IMR-90 (cell line): ENCODE results near the gene POMT1. TPM values are rescaled to one million over a fixed set of nuclear protein-coding genes. Genes with fewer than 3 reads are reported as not detected.

Source experiments
- ATAC-seq: fragments of 200-7000 bp; cut with Tn5 transposase; 2 replicates; pipeline ENCODE4 v1.9.1; 2020; ENCODE audit warnings: low read depth, mild to moderate bottlenecking, moderate library complexity
- BruUV-seq: library from RNA; stranded (reverse); fragments of 400-500 nt; replicated peaks from 2 replicates; lab custom pipeline; 2021; lab: Mats Ljungman, UMichigan
- CTCF ChIA-PET: fragments of 300-600 bp; formaldehyde crosslinking; extraction: SDS; loops from one replicate; lab custom pipeline; 2021; ENCODE audit warnings: antibody characterized with exemption; lab: Yijun Ruan, JAX
- POLR2A ChIA-PET: fragments of 300-600 bp; sonication (Branson Sonifier 250); formaldehyde crosslinking; loops from one replicate; lab custom pipeline; 2022; ENCODE audit warnings: antibody characterized with exemption; ENCODE audit not compliant: unreplicated experiment; lab: Charles Lee
- DNase-seq: peaks from one replicate; pipeline ENCODE4 v3.0.0; 2013
- H2AFZ ChIP-seq: replicated peaks from 2 replicates; pipeline ENCODE3; 2013; ENCODE audit warnings: low read length, mild to moderate bottlenecking; ENCODE audit not compliant: poor library complexity
- H2AK5ac ChIP-seq: 2 replicates; pipeline ENCODE4 v1.6.1; 2013; ENCODE audit warnings: low read depth, low read length, inconsistent platforms
- H2AK9ac ChIP-seq: replicated peaks from 2 replicates; pipeline ENCODE3; 2013; ENCODE audit warnings: mild to moderate bottlenecking, low read depth, low read length, moderate library complexity; ENCODE audit not compliant: poor library complexity
- H2BK120ac ChIP-seq: 2 replicates; pipeline ENCODE4 v1.6.1; 2013; ENCODE audit warnings: low read depth, low read length, inconsistent platforms
- H2BK15ac ChIP-seq: 3 replicates; pipeline ENCODE4 v1.6.1; 2013; ENCODE audit warnings: low read depth, low read length, inconsistent platforms
- H2BK20ac ChIP-seq: 2 replicates; pipeline ENCODE4 v1.6.1; 2013; ENCODE audit warnings: low read depth, mild to moderate bottlenecking, inconsistent platforms, low read length, moderate library complexity
- H2BK5ac ChIP-seq: 2 replicates; pipeline ENCODE4 v1.6.1; 2013; ENCODE audit warnings: mild to moderate bottlenecking, low read depth, low read length, inconsistent platforms; ENCODE audit not compliant: poor library complexity, severe bottlenecking
- H3K14ac ChIP-seq: replicated peaks from 2 replicates; pipeline ENCODE4 v1.6.1; 2013; ENCODE audit warnings: low read depth, low read length, inconsistent platforms
- H3K18ac ChIP-seq: 2 replicates; pipeline ENCODE4 v1.6.1; 2013; ENCODE audit warnings: low read depth, low read length, control low read depth
- H3K23ac ChIP-seq: 2 replicates; pipeline ENCODE4 v1.6.1; 2013; ENCODE audit warnings: low read depth, low read length, inconsistent platforms
- H3K27ac ChIP-seq: 2 replicates; pipeline ENCODE4 v1.5.1; 2013; ENCODE audit warnings: mild to moderate bottlenecking, control low read depth, low read length; ENCODE audit not compliant: insufficient read depth
- H3K27me3 ChIP-seq: 2 replicates; pipeline ENCODE4 v1.6.1; 2013; ENCODE audit warnings: low read length; ENCODE audit not compliant: control insufficient read depth, insufficient read depth
- H3K36me3 ChIP-seq: 2 replicates; pipeline ENCODE4 v1.6.1; 2013; ENCODE audit warnings: low read length, mixed read lengths; ENCODE audit not compliant: control insufficient read depth, insufficient read depth
- H3K4ac ChIP-seq: 2 replicates; pipeline ENCODE4 v1.6.1; 2013; ENCODE audit warnings: low read depth, low read length, inconsistent platforms
- H3K4me1 ChIP-seq: 2 replicates; pipeline ENCODE4 v1.6.1; 2013; ENCODE audit warnings: low read length, mixed read lengths; ENCODE audit not compliant: control insufficient read depth, insufficient read depth
- H3K4me2 ChIP-seq: 2 replicates; pipeline ENCODE4 v1.6.1; 2013; ENCODE audit warnings: low read depth, mild to moderate bottlenecking, control low read depth, low read length, moderate library complexity
- H3K4me3 ChIP-seq: 2 replicates; pipeline ENCODE4 v1.5.1; 2013; ENCODE audit warnings: low read depth, mild to moderate bottlenecking, control low read depth, low read length, moderate library complexity; ENCODE audit not compliant: insufficient read depth
- H3K56ac ChIP-seq: 2 replicates; pipeline ENCODE4 v1.6.1; 2013; ENCODE audit warnings: low read length, inconsistent platforms; ENCODE audit not compliant: insufficient read depth; ENCODE audit errors: extremely low read depth
- H3K79me1 ChIP-seq, 2 experiments: 2 replicates each; pipeline ENCODE4 v1.6.1; 2013; ENCODE audit warnings: low read length in 2 of 2, inconsistent platforms in 1 of 2, low read depth in 1 of 2
- H3K9ac ChIP-seq: 2 replicates; pipeline ENCODE4 v1.6.1; 2013; ENCODE audit warnings: low read depth, low read length, control low read depth
- H3K9me1 ChIP-seq: 2 replicates; pipeline ENCODE4 v1.6.1; 2013; ENCODE audit warnings: low read length, inconsistent platforms; ENCODE audit not compliant: insufficient read depth
- H3K9me3 ChIP-seq: 2 replicates; pipeline ENCODE4 v1.6.1; 2013; ENCODE audit warnings: low read length; ENCODE audit not compliant: control insufficient read depth, insufficient read depth
- H4K20me1 ChIP-seq: 2 replicates; pipeline ENCODE4 v1.6.1; 2013; ENCODE audit warnings: low read length, inconsistent platforms; ENCODE audit not compliant: insufficient read depth
- H4K5ac ChIP-seq: 2 replicates; pipeline ENCODE4 v1.6.1; 2013; ENCODE audit warnings: mild to moderate bottlenecking, low read depth, low read length, control low read depth
- H4K8ac ChIP-seq, 2 experiments: 2 replicates each; pipeline ENCODE4 v1.6.1; 2013; ENCODE audit warnings: low read depth in 2 of 2, low read length in 2 of 2, control low read depth in 1 of 2, inconsistent platforms in 1 of 2
- H4K91ac ChIP-seq: 2 replicates; pipeline ENCODE4 v1.6.1; 2013; ENCODE audit warnings: low read depth, low read length, inconsistent platforms; ENCODE audit not compliant: insufficient read depth
- BHLHE40 ChIP-seq: fragments of 150-350 bp; IDR thresholded peaks from 2 replicates; pipeline ENCODE4 v1.6.1; 2016; ENCODE audit warnings: mild to moderate bottlenecking, low read depth, low read length
- CHD1 ChIP-seq: IDR thresholded peaks from 2 replicates; pipeline ENCODE4 v1.6.1; 2012; ENCODE audit warnings: low read depth, low read length, improper control_type of control experiment
- FOS ChIP-seq: fragments of 150-350 bp; IDR thresholded peaks from 2 replicates; pipeline ENCODE4 v1.6.1; 2016; ENCODE audit warnings: low read depth, low read length
- MAFK ChIP-seq: IDR thresholded peaks from 2 replicates; pipeline ENCODE4 v1.6.1; 2012; ENCODE audit warnings: low read depth, low read length, improper control_type of control experiment
- MAZ ChIP-seq: IDR thresholded peaks from 2 replicates; pipeline ENCODE4 v1.6.1; 2012; ENCODE audit warnings: low read depth, mild to moderate bottlenecking, low read length, improper control_type of control experiment, moderate library complexity, borderline replicate concordance
- MXI1 ChIP-seq: IDR thresholded peaks from 2 replicates; pipeline ENCODE4 v1.6.1; 2012; ENCODE audit warnings: low read depth, mild to moderate bottlenecking, low read length, moderate library complexity, borderline replicate concordance
- NFE2L2 ChIP-seq: fragments of 150-350 bp; IDR thresholded peaks from 2 replicates; pipeline ENCODE4 v1.6.1; 2016; ENCODE audit warnings: low read depth, mild to moderate bottlenecking, low read length
- POLR2A ChIP-seq: IDR thresholded peaks from 2 replicates; pipeline ENCODE4 v1.6.1; 2012; ENCODE audit warnings: mild to moderate bottlenecking, low read depth, low read length
- RAD21 ChIP-seq: IDR thresholded peaks from 2 replicates; pipeline ENCODE4 v1.6.1; 2012; ENCODE audit warnings: low read length, improper control_type of control experiment
- RCOR1 ChIP-seq: IDR thresholded peaks from 2 replicates; pipeline ENCODE4 v1.6.1; 2012; ENCODE audit warnings: mild to moderate bottlenecking, low read length, improper control_type of control experiment; ENCODE audit not compliant: insufficient replicate concordance
- RFX5 ChIP-seq: IDR thresholded peaks from 2 replicates; pipeline ENCODE4 v1.8.0; 2012; ENCODE audit warnings: low read depth, mild to moderate bottlenecking, low read length, moderate library complexity
- WGBS, 2 experiments: methylation state at CpG; one replicate each; pipeline versions ENCODE4 v1.1.5 to v1.1.7; 2013; ENCODE audit warnings: missing lambda C conversion rate in 2 of 2; ENCODE audit not compliant: insufficient read length in 1 of 2; ENCODE audit errors: extremely low coverage in 2 of 2; 5-methylcytosine and 5-hydroxymethylcytosine counted together
- dilution Hi-C: fragments of 300-500 bp; cut with HindIII; formaldehyde crosslinking; loops from one replicate; pipeline ENCODE4 v1.14.3; 2018; ENCODE audit warnings: low sequenced_read_pairs; ENCODE audit not compliant: unreplicated experiment
- in situ Hi-C: fragments of 300-500 bp; cut with MboI; formaldehyde crosslinking; loops from 3 replicates; pipeline ENCODE4 v1.14.3; 2019; ENCODE audit warnings: low sequenced_read_pairs, inconsistent platforms, mixed read lengths
- intact Hi-C: fragments of 100-400 bp; cut with micrococcal nuclease; formaldehyde crosslinking; loops from 2 replicates; pipeline ENCODE4 v1.10.0; 2022
- polyA plus RNA-seq, 3 experiments: library from polyadenylated mRNA; depleted of rRNA; stranded (reverse); fragments of >200 nt; gene quantifications; 2 replicates each; pipeline ENCODE4 v1.2.3, GENCODE V29; 2012; ENCODE audit warnings: low replicate concordance in 1 of 3
- total RNA-seq: library from RNA; depleted of rRNA; stranded (reverse); fragments of >200 nt; gene quantifications from 2 replicates; pipeline ENCODE4 v1.2.3, GENCODE V29; 2012
- TF ChIP-seq, protein P1 (sequence below): fragments of 150-350 bp; IDR thresholded peaks from 2 replicates; pipeline ENCODE4 v1.6.1; 2017; ENCODE audit warnings: mild to moderate bottlenecking, antibody characterized with exemption, low read length, low read depth
- TF ChIP-seq, protein P2 (sequence below): fragments of 150-350 bp; IDR thresholded peaks from 2 replicates; pipeline ENCODE4 v1.6.1; 2016; ENCODE audit warnings: low read depth, mild to moderate bottlenecking, low read length, moderate library complexity, borderline replicate concordance
- TF ChIP-seq, protein P3 (sequence below): conservative IDR thresholded peaks from 2 replicates; pipeline ENCODE4 v1.5.1; 2012; ENCODE audit warnings: mild to moderate bottlenecking, low read depth, low read length, improper control_type of control experiment

The POMT1 gene
- total and polyA plus RNA-seq, 2 of the 4 experiments (the other 2 are of a cell fraction), result 24.2 to 36.5 TPM

DNA sequence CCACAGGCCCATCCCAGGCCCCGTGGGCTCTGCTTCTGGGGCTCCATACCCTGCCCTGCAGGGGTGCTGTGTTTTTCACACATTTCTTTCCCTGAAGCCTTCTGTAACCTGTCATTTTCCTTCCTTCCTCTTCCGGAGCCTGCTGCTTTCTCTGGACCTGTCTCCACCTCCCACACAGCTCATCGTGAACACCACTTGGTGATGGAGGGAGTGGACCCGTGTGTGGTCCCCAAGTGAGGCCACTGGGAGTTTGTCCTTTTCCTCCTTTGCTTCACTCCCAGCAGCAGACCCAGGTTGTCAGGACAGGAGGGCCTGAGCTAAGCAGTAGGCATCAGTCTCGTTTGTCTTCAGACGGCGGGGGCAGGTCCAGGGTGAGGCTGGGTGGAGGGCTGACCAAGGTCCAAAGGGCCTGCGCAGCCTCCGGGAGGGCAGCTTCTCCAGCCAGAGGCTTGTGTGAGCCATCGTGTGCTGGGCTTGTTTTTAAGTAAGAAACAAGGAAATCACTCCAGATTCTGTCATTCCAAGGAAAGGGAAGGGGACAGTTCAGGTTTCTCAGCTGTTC is 5.8 kb upstream of the POMT1 start:
- Histone ChIP-seq H3K18ac (no peak overlapping the region), H3K9me1 (peaks cover 7% of the 10 kb centered on the region; the same call in 1 of the 2 replicates), H4K8ac (no peak overlapping the region), H3K4me1 (no peaks in the 10 kb centered on the region), H4K91ac (no peak overlapping the region), H3K14ac (no peak overlapping the region), H3K27me3 (no peaks in the 10 kb centered on the region), H4K20me1 (peaks cover 33% of the 10 kb centered on the region), H3K4me3 (no peak overlapping the region), H2BK20ac (no peak overlapping the region), H3K79me1 (peaks cover 2 to 43% of the 10 kb centered on the region in 2 experiments; a peak in 3 of 4 replicates), H3K56ac (no peak overlapping the region), H4K5ac (no peak overlapping the region), H3K36me3 (peaks cover 76% of the 10 kb centered on the region), H2AFZ (no peak overlapping the region), H2AK5ac (no peak overlapping the region), H3K9me3 (no peaks in the 10 kb centered on the region), H3K27ac (no peak overlapping the region), H3K9ac (no peak overlapping the region), H2BK15ac (no peak overlapping the region), H2BK120ac (no peak overlapping the region), H3K23ac (no peak overlapping the region), H3K4me2 (no peak overlapping the region), H2AK9ac (no peak overlapping the region), H3K4ac (no peak overlapping the region), H2BK5ac (no peak overlapping the region)
- ATAC-seq (no peak), DNase-seq (no peak)
- dilution Hi-C loops (no loop called here), intact Hi-C loops (no loop called here), in situ Hi-C loops (no loop called here)
- CTCF ChIA-PET, result no interaction called here
- BruUV-seq, result no TSS peak
- POLR2A ChIA-PET, result no interaction called here
- TF ChIP-seq, protein P1, sequence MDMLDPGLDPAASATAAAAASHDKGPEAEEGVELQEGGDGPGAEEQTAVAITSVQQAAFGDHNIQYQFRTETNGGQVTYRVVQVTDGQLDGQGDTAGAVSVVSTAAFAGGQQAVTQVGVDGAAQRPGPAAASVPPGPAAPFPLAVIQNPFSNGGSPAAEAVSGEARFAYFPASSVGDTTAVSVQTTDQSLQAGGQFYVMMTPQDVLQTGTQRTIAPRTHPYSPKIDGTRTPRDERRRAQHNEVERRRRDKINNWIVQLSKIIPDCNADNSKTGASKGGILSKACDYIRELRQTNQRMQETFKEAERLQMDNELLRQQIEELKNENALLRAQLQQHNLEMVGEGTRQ, result no peak
- TF ChIP-seq BHLHE40, result no peak
- TF ChIP-seq MXI1, result no peak
- TF ChIP-seq RCOR1, result no peak
- TF ChIP-seq POLR2A, result no peak
- TF ChIP-seq MAZ, result no peak
- TF ChIP-seq, protein P2, sequence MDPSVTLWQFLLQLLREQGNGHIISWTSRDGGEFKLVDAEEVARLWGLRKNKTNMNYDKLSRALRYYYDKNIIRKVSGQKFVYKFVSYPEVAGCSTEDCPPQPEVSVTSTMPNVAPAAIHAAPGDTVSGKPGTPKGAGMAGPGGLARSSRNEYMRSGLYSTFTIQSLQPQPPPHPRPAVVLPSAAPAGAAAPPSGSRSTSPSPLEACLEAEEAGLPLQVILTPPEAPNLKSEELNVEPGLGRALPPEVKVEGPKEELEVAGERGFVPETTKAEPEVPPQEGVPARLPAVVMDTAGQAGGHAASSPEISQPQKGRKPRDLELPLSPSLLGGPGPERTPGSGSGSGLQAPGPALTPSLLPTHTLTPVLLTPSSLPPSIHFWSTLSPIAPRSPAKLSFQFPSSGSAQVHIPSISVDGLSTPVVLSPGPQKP, result no peak
- no peak for TF ChIP-seq NFE2L2
- no peak for TF ChIP-seq RAD21
- TF ChIP-seq MAFK, result no peak
- TF ChIP-seq, protein P3, sequence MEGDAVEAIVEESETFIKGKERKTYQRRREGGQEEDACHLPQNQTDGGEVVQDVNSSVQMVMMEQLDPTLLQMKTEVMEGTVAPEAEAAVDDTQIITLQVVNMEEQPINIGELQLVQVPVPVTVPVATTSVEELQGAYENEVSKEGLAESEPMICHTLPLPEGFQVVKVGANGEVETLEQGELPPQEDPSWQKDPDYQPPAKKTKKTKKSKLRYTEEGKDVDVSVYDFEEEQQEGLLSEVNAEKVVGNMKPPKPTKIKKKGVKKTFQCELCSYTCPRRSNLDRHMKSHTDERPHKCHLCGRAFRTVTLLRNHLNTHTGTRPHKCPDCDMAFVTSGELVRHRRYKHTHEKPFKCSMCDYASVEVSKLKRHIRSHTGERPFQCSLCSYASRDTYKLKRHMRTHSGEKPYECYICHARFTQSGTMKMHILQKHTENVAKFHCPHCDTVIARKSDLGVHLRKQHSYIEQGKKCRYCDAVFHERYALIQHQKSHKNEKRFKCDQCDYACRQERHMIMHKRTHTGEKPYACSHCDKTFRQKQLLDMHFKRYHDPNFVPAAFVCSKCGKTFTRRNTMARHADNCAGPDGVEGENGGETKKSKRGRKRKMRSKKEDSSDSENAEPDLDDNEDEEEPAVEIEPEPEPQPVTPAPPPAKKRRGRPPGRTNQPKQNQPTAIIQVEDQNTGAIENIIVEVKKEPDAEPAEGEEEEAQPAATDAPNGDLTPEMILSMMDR, result no peak
- TF ChIP-seq RFX5, result no peak
- no peak for TF ChIP-seq FOS
- no peak for TF ChIP-seq CHD1
- WGBS, 2 experiments, result 100% methylated on average over 1 of the region's 10 CpGs; no CpG with 5 or more reads in 1 of the 2 experiments
